Liver (tissue), 9 donors: ENCODE data around the gene C1orf21. TPM values are rescaled to one million over a fixed set of nuclear protein-coding genes. Genes with fewer than 3 reads are reported as not detected.

Source experiments
- DNase-seq: peaks from one replicate; pipeline ENCODE4 v3.0.0-alpha.2; 2017; ENCODE audit warnings: low spot score
- H3K27ac ChIP-seq, 2 donors: one replicate each; pipeline ENCODE4 v1.7.0; 2013; ENCODE audit warnings: inconsistent platforms in 2 of 2, low read length in 2 of 2, control low read depth in 1 of 2, low read depth in 1 of 2, mild to moderate bottlenecking in 1 of 2
- H3K27me3 ChIP-seq, 4 donors: one replicate each; pipeline versions ENCODE4 v1.6.1 to v1.7.0; 2013; ENCODE audit warnings: low read length in 3 of 4, inconsistent platforms in 1 of 4, mild to moderate bottlenecking in 1 of 4, moderate library complexity in 1 of 4; ENCODE audit not compliant: control insufficient read depth in 4 of 4, insufficient read depth in 4 of 4
- H3K36me3 ChIP-seq, 4 donors: one replicate each; pipeline versions ENCODE4 v1.6.1 to v1.7.0; 2013; ENCODE audit warnings: low read length in 3 of 4, mild to moderate bottlenecking in 3 of 4, low read depth in 1 of 4, moderate library complexity in 1 of 4; ENCODE audit not compliant: control insufficient read depth in 4 of 4, insufficient read depth in 3 of 4
- H3K4me1 ChIP-seq, 4 donors: one replicate each; pipeline versions ENCODE4 v1.6.1 to v1.7.0; 2013; ENCODE audit warnings: low read length in 3 of 4, mild to moderate bottlenecking in 3 of 4, moderate library complexity in 1 of 4; ENCODE audit not compliant: control insufficient read depth in 4 of 4, insufficient read depth in 4 of 4
- H3K4me3 ChIP-seq, 3 donors: one replicate each; pipeline versions ENCODE4 v1.6.1 to v1.7.0; 2013; ENCODE audit warnings: low read length in 3 of 3, control low read depth in 1 of 3, low read depth in 1 of 3, mild to moderate bottlenecking in 1 of 3
- H3K9ac ChIP-seq, 2 donors: one replicate each; pipeline ENCODE4 v1.7.0; 2013; ENCODE audit warnings: low read length in 2 of 2, mild to moderate bottlenecking in 2 of 2, moderate library complexity in 2 of 2, control low read depth in 1 of 2, low read depth in 1 of 2
- H3K9me3 ChIP-seq, 4 donors: one replicate each; pipeline versions ENCODE4 v1.6.1 to v1.7.0; 2013; ENCODE audit warnings: low read length in 3 of 4; ENCODE audit not compliant: control insufficient read depth in 4 of 4
- ATF3 ChIP-seq: IDR thresholded peaks from 2 replicates; pipeline ENCODE4 v1.6.1; 2016; ENCODE audit warnings: antibody characterized with exemption
- CTCF ChIP-seq: fragments of 150-350 bp; IDR thresholded peaks from 2 replicates; pipeline ENCODE4 v1.5.1; 2017; ENCODE audit warnings: improper control_type of control experiment, low read depth, low read length; ENCODE audit not compliant: missing input control
- FOXA1 ChIP-seq: IDR thresholded peaks from 2 replicates; pipeline ENCODE4 v1.6.1; 2016; ENCODE audit warnings: antibody characterized with exemption
- GABPA ChIP-seq, 2 donors: IDR thresholded peaks in 1 of 2; conservative IDR thresholded peaks in 1 of 2; 2 replicates each; pipeline ENCODE4 v1.6.1; 2016; ENCODE audit warnings: antibody characterized with exemption in 2 of 2, mild to moderate bottlenecking in 1 of 2, moderate library complexity in 1 of 2
- HNF4A ChIP-seq, 2 donors: conservative IDR thresholded peaks; 2 replicates each; pipeline ENCODE4 v1.6.1; 2016; ENCODE audit warnings: antibody characterized with exemption in 2 of 2, mild to moderate bottlenecking in 2 of 2
- HNF4G ChIP-seq: IDR thresholded peaks from 2 replicates; pipeline ENCODE4 v1.6.1; 2016; ENCODE audit warnings: antibody characterized with exemption
- JUND ChIP-seq, 2 donors: IDR thresholded peaks; 2 replicates each; pipeline ENCODE4 v1.6.1; 2016; ENCODE audit warnings: antibody characterized with exemption in 2 of 2
- MAX ChIP-seq: IDR thresholded peaks from 2 replicates; pipeline ENCODE4 v1.6.1; 2016; ENCODE audit warnings: antibody characterized with exemption
- NR2F2 ChIP-seq: IDR thresholded peaks from 2 replicates; pipeline ENCODE4 v1.6.1; 2016; ENCODE audit warnings: antibody characterized with exemption
- REST ChIP-seq: IDR thresholded peaks from 2 replicates; pipeline ENCODE4 v1.6.1; 2016; ENCODE audit warnings: antibody characterized with exemption, mild to moderate bottlenecking
- RXRA ChIP-seq, 2 donors: IDR thresholded peaks; 2 replicates each; pipeline ENCODE4 v1.6.1; 2017 to 2018; ENCODE audit warnings: antibody characterized with exemption in 2 of 2, mild to moderate bottlenecking in 1 of 2
- SP1 ChIP-seq: IDR thresholded peaks from 2 replicates; pipeline ENCODE4 v1.6.1; 2018; ENCODE audit warnings: antibody characterized with exemption, mild to moderate bottlenecking
- TAF1 ChIP-seq: conservative IDR thresholded peaks from 2 replicates; pipeline ENCODE4 v1.6.1; 2016; ENCODE audit warnings: antibody characterized with exemption, mild to moderate bottlenecking
- YY1 ChIP-seq: IDR thresholded peaks from 2 replicates; pipeline ENCODE4 v1.6.1; 2016; ENCODE audit warnings: antibody characterized with exemption, mild to moderate bottlenecking
- ZBTB33 ChIP-seq: IDR thresholded peaks from 2 replicates; pipeline ENCODE4 v1.6.1; 2016; ENCODE audit warnings: antibody characterized with exemption
- WGBS: extraction: QIAGEN DNeasy Blood & Tissue Kit; methylation state at CpG from one replicate; pipeline ENCODE4 v1.1.7; 2013; 5-methylcytosine and 5-hydroxymethylcytosine counted together
- polyA plus RNA-seq, 2 donors: library from polyadenylated mRNA; stranded (reverse) in 1 of 2; unstranded in 1 of 2; fragments of 200-250 nt in 1 of 2; fragments of >200 nt in 1 of 2; fragmentation: Nextera tagmentation in 1 of 2; extraction: Ambion mirVana in 1 of 2; gene quantifications; one replicate each; pipeline versions ENCODE4 v1.2.1 to v1.2.3, GENCODE V29; 2013 to 2015
- total RNA-seq, 2 donors: library from RNA; depleted of rRNA; stranded (reverse); fragments of >200 nt; gene quantifications; one replicate each; pipeline ENCODE4 v1.2.3, GENCODE V29; 2014
- donor health status: healthy.
- donor health status: healthy.
- donor health status: healthy.
- donor health status: healthy.
- donor health status: healthy.

C1orf21 gene
- total and polyA plus RNA-seq, 4 donors: 2.3 to 21.3 (median 13.4) TPM

- TF ChIP-seq HNF4G (no peak), MAX (no peak), YY1 (no peak), GABPA (IDR thresholded peaks at IDR 0.05 in 1 of 2, conservative IDR thresholded peaks at IDR 0.05 in 1 of 2) (no peak)
Measured at GRCh38 chr1:184542291-184542690, 155.5 kb downstream of the C1orf21 start (continued).

GRCh38 chr1:184545601-184546000, 158.8 kb downstream of the C1orf21 start:
- Histone ChIP-seq H3K9me3 (no peaks in the 10 kb centered on the region), H3K36me3 (no peaks in the 10 kb centered on the region), H3K27me3 (no peaks in the 10 kb centered on the region), H3K9ac (no peak overlapping the region), H3K4me3 (no peak overlapping the region), H3K27ac (no peak overlapping the region), H3K4me1 (peaks cover 0 to 1% (median 0%) of the 10 kb centered on the region in 4 donors)
- TF ChIP-seq NR2F2 (no peak), GABPA (IDR thresholded peaks at IDR 0.05 in 1 of 2, conservative IDR thresholded peaks at IDR 0.05 in 1 of 2) (no peak), CTCF (no peak), YY1 (no peak), TAF1 (no peak), HNF4A (conservative IDR thresholded peaks at IDR 0.05) (no peak), FOXA1 (no peak), JUND (IDR thresholded peaks at IDR 0.05) (no peak), RXRA (IDR thresholded peaks at IDR 0.05) (no peak), REST (no peak), HNF4G (no peak), ZBTB33 (no peak), ATF3 (no peak), SP1 (no peak)
- no peak for DNase-seq
- WGBS: 94% methylated on average over 4 of the region's 4 CpGs
